Measurements from ENCODE around the gene SDF2.

The SDF2 gene, protein sequence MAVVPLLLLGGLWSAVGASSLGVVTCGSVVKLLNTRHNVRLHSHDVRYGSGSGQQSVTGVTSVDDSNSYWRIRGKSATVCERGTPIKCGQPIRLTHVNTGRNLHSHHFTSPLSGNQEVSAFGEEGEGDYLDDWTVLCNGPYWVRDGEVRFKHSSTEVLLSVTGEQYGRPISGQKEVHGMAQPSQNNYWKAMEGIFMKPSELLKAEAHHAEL

DNA sequence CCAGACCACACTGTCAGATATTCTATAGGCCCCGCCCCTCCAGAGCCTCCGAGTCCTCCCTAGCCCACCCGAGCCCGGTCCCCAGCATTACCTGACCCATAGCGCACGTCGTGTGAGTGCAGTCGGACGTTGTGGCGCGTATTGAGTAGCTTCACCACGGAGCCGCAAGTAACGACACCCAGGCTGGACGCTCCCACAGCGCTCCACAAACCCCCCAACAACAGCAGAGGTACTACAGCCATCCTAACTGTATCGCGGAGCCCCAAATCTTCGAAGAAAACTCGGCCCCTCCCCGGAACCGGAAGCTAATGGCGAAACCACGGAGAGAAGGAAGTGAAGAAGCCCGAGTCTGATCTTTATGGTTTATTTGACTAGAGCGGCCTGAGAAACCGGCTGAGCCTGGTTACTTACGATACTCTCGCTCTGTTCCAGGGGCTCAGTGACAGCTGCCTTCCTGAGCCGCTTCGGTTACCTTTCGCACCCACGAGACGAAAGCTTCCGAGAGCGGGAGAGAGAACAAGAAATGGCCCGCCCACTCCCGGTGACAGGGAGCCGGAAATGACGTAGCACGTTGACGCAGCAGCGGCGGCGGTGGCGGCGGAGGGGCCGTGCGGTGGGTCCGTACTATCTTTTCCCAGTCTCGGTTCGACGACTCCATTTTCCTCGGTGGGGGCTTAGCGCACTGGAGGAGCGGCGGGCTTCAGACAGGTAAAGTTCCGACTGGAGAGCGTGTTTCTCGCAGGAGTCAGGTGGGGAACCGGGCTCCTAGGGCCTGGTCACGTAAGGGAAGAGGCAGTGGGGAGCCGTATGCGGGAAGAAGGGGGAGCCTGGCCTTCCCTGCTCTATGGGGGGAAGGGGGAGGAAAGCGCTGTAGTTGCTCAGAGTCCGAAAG lies at the start of gene SDF2, which contains the start of gene SUPT6H:
Gene SDF2 (minus strand): TSS at position 272 of the 892 bp plus-strand sequence. CDS start 30 bp downstream, at position 242.
Gene SUPT6H (plus strand): TSS at position 571 of the 892 bp plus-strand sequence. CDS start 11,197 bp downstream, outside the sequence.
- DNase-seq, result peak; percentile 91

DNA sequence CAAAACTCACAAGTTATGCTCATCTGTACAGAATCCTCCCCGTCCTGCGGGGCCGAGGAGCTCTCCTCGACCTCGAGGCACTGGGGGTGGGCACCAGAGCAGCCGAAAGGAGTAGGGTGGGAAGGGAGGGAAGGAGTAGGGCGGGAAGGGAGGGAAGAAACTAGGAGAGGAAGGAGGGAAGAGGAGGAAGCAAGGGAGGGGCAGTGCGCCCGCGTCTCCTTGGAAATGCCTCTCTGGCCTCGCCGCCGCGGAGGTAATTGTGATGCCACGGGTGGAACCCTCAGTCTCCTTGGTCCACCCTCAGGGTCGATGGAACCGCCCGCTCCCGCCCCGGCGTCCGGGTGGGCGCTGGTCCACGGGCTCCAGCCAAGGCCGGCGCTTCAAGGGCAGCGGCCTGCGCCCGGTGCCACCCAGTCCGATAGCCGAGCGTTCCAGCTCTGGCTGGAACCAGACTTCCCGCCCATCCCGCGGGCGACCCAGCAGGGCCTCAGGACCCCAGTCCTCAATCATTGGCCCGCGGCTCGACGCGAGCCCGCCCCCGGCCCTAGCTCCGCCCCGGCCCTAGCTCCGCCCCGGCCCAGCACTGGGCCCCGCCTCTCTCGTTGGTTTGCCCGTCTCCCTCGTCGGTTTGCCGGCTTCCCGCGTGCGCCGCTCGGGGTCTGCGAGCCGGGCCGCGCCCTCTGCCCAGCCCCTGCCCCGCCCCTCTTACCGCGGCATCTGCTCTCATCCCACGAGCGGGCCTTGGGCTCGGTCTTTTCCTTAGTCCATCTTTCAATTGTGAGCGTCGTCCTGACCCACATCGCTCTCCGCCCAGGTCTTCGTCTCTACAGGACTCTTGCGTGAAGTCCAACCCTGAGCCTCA lies 49.4 kb upstream of the SDF2 start:
- DNase-seq, result peak; percentile 95

DNA sequence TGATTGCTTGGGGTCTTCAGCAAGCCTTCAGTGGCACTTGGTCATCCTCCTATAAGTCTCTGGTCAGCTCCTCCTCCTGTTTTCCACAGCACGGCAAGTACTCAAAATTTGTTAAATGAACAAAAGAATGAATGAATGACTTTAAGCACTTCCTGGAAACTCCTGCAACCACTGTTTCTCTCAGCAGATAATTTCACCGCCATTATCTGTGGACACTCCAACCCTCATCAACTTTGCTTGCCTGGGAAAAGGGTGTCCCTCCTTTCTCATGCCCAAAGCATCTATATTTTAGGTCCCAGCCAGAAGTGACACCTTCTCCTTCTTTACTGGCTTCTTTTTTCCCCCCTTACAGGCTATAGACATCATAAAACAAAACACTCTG lies 45.6 kb upstream of the SDF2 start:
- no peak for DNase-seq

DNA sequence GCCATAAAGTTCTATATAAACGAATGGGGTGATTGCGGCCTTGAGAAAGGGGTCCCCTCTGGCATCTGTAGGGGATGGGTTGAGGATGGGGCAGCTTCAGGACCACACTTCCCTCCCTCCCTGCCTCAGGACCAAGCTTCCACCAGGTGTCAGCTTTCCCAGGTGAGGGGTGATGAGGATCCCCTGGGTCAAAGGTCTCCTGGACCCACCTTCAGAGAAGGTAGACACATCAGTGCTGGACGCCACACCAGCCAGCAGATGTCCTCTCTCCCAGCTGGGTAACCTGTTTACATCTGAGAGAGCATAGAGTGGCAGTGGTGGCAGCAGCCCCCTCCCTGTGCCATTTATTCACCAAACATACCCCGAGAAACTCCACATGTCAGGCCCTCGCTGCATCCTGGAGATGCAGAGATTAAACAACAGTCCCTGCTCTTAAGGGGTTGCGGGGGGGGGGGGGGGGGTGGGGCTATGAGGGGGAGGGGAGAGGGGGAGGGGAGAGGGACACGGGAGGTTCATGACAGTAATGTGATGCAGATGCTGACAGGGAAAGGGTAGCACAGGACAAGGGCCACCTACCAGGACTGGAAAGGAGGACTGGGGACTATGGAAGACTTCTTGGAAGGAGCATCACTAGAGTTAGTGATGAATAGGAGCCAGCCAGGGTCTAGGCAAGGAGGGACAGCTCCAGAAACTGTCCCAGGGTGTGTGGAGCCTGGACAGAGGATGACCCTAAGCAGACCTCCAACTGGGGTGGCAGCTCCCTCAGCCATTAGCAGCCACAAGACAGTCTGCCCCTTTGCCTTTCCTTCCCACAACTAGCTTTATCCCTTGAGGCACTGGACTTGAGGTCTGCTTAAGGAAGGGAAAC lies 45.0 kb upstream of the SDF2 start:
- DNase-seq, result no peak

DNA sequence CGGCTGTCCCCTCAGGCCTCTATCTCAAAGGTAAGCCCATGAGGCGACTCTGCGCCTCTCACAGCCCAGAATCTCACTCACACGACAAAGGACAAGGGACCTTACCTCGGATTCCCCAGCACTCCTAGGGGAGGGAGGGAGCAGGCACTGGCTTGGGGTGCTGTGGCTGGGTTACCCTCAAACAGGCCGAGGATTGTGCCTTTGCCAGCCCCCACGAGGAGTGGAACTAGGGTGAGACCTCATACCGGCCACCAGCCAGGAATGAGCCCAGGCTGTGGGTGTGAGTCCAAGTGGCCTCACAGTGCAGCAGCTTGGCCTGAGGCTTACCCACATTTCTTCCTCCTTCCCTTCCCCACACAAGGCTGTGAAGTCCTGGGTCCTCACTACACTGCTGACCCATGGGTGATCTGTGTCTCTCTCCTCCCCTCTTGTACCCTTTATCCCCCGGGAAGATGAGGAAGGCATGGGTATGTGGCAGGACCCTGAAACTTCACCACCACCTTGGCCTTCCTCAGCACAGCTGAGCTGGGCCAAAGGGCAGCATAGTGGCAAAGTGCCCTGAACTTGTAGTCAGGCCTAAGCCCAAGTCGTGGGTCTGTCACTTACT lies 44.1 kb upstream of the SDF2 start:
- no peak for DNase-seq

DNA sequence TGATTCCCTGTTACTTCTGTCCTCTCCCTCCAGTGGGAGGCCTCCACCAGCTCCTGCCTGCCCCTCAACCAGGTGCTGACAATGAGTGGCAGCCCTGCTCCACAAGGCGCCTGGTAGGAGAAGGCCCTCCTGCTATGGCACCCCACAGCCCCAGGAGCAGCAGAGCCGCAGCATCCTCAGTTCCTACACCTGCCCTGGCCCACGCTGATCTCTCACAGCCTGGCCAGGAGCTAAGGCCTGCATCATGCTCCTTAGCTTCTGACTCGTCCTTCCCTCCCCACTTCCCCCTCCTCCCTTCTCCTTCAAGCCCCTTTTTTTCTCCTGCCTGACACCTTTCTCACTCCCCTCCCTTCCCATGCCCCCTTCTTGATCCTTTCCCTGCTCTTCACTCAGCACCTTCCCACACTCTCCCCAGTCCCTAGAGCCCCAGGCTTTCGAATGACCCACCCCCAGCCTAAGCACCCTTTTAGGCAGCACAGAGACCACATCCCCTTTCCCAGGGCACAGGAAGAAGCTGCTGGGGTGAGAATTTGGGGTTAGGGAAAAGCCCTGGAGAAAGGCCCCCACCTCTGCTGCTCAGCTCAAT lies 43.5 kb upstream of the SDF2 start:
- peak; percentile 28 for DNase-seq

DNA sequence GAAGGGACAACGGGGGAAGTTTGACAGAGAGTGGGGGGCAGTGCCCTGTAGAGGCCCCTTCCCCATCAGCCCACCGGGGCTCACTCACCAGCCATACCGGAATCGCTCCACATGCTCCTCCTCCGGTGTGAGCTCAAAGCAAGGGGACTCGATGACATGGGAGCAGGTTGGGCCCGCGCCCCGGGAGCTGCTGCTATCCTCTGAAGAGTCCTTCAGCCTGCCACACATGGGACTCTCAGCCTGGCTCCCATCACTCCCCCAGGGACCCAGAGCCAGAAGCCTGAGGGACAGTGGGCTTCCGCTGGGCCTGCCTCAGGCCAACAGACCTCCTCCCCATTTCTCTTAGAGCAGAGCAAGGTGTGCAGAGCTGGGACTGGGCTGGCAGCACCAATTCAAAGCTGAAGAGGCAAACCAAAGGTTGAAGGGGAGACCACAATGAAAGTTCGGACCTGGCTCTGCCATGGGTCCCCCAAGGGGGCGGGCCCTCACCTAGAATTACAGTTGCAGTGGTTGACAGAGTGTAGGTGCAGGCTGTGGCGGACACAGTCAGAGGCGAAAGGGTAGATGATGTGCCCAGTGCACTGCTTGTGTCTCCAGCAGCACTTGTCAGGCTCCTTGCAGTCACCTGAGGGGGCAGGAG lies 42.6 kb upstream of the SDF2 start:
- DNase-seq, result no peak

DNA sequence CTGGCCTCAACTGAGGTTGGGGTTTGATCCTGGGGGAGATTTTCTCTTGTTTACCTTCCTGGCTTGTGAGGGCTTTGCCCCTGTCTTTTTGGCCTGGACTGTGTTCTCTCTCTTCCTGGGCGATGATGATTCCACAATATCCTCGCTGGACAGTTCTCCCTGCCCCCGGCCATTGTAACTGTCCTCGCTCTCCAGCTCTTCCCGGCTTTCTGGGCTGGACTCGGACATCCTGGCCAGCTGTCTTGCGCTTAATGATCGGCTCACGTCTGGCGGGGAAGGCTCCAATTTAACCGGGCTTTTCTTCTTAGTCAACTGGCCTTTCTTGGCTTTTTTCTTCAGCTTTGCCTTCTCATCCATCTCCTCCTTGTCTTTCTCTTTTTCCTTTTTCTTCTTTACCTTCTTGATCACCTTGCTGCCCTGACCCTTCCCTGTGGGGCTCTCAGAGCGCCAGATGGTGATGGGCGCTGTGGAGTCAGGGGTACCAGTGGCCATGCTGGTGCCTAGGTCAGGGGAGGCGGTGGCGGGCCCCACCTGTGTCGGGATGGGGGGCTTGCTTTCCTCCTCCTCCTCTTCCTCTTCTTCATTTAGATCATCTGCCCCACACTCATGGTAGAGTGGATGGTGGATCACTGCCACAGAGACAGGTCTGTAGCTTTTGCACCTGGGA lies 42.0 kb upstream of the SDF2 start:
- no peak for DNase-seq

DNA sequence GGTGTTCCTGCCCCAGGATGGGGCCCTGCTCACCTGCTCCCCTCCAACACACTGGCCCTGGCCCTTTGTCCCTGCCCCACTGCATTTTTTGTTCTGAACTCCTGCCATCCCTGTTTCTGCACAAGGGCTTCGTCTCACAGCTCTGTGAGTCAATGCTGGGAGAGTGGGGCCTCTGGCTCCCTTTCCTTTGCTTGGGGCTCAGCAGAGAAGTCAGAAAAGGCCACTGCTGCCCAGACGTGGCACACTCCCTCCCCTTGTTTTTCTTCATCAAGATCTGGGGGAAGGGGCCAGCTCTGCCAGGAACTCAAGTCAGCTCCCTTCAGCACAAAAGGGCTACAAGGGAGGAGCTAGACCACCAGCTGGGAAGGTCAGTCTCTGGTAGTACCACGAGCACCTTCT lies 41.0 kb upstream of the SDF2 start:
- no peak for DNase-seq

DNA sequence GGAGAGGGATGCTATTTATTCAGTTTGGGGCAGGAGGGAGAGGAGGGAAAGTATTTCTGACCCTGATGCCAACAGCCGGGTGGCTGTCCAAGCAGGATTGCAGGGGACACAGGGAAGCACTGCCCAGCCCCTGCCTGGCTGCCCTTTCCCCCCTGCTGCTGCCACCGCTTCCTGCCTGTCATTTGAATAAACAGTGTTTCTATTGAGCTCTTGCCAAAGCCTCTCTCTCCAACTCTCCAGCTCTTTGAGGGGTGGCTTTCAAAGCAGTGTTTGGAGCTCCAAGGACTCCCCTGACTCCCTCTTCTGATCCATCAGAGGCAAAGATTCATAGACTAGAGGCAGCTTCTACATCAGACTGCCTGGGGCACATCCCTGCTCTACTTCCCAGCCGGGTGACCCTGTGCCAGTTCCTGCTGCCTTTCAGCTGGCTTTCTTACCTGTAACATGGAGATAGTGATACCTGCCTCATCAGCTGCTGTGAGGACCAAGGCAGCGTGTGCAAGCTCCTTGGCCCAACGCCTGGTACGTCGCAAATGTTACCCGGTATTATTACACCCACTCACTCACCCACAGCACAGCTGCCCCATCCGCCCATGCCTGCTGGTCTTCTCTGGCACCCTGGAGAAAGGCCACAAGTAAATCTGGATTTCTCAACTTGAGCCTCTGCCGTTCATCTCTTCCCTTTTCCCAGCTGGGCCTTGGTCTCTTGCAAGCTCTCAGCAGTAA lies 40.5 kb upstream of the SDF2 start:
- DNase-seq, result peak; percentile 77

DNA sequence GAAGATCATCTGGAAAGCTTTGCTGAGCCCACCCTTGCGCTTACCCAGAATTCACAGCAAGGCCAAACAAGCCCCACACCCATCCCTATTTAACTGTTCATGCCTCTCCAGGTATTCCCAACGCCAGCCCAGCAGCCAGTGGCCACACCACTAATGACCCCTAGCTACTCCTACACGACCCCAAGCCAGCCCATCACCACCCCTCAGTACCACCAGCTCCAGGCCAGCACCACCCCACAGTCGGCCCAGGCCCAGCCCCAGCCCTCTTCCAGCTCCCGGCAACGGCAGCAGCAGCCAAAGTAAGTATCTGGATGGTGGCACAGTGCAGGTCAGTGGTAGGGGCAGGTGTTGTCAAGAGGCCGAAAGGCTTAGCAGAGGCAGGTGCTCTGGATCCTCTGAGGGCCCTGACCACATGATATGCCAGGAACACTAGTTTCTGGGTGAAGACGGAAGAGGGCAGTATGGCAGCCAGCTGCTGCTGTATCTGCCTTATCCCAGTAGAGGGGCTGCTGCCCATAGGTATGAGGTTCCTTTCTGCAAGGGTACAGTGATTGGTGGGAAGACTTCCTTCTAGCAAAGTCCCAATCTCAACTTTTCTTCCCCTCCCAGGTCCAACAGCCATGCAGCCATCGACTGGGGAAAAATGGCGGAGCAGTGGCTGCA lies 39.3 kb upstream of the SDF2 start:
- no peak for DNase-seq

DNA sequence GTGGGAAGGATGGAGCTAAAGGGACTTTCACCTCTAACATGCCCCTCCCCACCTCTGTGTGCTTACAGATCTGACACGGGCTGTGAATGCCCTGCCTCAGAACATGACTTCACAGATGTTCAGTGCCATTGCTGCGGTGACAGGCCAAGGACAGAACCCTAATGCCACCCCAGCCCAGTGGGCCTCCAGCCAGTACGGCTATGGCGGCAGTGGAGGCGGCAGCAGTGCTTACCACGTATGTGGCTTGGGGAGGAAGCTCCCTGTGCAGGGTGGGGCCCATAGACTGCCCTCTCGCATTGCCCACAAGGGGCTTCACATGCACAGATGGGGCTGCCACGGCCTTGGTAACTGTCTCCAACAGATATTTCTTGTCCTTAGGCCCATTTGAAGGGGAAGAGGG lies 38.6 kb upstream of the SDF2 start:
- DNase-seq, result no peak

DNA sequence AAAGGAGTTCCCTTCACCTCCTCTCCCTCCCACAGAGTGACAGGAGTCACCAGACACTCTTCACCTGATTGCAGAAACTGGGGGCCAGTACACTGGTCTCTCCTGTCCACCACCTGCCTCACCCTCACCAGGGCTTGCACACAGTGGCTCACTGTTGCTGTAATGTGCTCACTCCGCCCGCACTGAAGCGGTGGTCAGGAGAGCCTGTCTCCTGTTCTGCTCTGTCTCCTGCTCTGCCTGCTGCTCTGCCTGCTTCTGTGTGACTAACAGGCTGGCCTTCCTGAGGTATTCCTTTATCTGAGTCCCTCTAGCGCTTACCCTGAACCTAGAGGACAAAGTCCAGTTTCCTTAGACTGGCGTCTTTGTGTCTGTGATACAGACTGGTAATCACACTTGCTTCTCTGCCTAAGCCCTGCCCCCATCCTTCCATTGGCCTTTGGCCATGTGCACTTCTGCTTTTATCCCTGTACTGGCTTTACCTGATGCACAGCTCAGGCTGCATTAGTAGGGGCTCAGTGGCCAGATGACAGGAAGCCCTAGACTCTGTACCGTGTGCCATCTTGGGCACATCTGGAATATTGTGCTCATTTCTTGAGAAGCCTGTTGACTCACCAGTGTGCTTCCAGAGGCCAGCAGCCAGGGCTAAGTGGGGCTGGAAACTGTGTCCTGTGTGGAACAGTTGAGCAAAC lies 36.7 kb upstream of the SDF2 start:
- no peak for DNase-seq

DNA sequence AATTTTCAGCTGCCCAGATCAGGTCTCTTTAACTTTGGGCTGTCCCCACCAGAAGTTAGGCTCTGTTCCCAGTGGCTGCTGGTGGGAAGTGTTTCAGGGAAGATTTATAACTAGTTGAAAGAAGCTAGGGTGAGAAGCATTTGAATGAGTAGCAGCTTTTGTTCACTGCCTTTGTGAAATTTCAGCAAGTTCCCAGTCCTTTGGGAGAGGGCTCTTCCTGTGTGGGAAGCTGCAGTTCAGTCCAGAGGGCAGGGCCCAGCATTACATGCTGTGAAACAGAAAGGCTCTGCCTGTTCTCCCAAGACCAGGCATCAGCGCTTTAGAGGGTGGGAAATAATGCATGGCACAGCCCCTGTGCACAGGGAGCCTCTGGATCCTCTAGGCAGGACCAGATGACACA lies 32.2 kb upstream of the SDF2 start:
- no peak for DNase-seq

DNA sequence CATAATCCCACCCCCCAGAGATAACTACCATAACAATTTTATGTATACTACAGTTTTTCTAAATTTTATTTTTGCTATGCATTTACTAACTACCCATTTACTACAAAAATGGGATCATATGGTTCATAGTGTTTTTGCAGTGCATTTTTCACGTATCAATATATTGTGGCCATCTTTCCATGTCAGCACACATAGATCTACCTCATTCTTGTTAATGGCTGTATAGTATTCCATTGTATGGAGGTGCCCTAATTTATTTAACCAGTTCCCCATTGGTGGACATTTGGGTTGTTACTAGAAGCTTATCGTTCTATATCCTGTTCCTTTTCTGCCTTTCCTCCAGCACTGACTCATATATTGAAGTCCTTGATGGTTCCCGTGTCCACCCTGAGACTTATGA lies 27.3 kb upstream of the SDF2 start:
- no peak for DNase-seq

DNA sequence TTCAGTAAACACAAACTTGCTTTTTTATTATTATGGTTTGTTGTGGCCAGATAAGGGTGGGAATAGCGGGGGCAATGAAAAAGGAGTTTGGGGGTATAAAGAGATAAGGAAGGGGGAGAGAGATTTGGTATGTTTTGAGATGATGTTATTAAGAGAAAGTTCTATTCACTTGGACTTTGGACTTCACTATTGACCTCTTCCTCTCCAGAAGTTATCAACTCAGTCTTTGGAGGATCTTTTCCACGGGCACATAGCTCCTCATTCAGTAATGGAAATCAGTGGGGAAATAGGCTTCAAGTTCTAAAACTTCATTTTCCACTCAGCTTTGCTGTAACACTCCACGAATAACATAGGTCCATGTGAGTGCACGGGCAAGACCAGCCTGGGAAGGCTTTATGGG lies 26.8 kb upstream of the SDF2 start:
- no peak for DNase-seq

DNA sequence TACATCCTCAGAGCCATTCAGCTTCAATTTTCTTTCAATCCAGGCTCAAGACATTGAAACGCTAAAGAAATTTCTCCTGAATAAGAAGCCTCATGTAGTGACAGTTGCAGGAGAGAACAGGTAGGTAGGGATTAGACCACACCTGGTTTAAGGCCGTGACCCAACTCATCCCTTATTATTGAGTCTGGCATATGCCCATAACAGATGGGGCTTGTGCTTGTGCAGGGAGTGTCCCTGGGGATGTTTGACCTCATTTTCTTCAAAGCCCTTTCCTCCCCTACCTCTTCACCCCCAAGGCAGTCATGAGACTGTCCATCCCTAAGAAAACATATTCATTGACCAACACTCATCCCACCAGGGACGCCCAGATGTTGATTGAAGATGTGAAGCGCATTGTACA lies 24.6 kb upstream of the SDF2 start:
- no peak for DNase-seq

DNA sequence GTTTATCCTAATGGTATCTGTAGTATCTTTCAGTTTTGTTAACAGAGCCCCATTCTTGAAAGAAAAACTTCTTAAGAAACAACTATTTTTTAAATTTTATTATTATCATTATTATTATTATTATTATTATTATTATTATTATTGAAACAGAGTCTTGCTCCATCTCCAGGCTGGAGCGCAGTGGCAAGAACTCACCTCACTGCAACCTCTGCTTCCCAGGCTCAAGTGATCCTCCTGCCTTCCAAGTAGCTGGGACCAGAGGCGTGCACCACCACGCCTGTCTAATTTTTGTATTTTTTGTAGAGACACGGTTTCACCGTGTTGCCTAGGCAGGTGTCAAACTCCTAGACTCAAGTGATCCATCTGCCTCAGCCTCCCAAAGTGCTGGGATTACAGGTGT lies 23.7 kb upstream of the SDF2 start:
- no peak for DNase-seq

DNA sequence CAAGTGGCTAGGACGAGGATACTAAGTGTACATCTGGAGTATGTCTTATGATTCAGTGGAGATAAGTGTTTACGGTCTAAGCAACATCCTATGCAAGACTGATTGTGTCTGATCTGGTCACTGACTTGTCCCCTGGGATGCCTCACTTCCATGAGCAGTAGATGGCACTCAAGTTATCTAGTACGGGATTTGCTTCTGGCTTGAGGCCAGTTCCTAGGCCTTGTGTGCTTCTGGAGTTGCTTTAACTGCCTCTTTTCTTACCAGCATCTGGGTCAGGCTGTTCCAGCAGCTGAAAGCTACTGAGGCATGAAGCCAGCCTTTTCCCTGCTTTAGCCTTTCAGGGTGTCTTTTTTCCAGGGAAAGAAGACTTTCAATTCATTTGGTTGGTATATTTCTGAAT lies 23.3 kb upstream of the SDF2 start:
- DNase-seq, result peak; percentile 50
